Middle frontal gyrus (tissue), 1 donor: ENCODE results near the gene PXDN.

Experiments
- DNase-seq: peaks from one replicate; pipeline ENCODE4 v3.0.0-alpha.2; 2015; ENCODE audit warnings: low spot score; ENCODE audit errors: extremely low spot score

The PXDN gene

DNA sequence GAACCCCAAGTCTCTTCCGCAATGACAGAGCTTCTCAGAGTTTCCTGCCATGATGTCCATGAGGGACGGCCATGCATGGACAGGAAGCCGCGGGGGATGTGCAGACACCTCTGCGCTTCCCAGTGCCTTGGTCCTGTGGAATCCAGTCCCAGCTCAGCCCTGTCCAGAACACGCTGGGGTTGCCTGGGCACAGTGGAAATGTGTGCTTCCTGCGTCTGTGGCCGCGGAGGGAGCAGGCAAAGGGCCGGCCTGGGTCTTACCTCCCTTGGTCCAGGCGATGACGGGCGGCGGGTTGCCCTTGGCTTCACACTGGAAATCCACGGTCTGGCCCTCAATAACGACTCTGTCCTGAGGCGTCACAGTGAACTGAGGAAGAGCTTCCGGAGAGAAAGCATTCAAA, 79.6 kb downstream of the PXDN start:
- DNase-seq = no peak

DNA sequence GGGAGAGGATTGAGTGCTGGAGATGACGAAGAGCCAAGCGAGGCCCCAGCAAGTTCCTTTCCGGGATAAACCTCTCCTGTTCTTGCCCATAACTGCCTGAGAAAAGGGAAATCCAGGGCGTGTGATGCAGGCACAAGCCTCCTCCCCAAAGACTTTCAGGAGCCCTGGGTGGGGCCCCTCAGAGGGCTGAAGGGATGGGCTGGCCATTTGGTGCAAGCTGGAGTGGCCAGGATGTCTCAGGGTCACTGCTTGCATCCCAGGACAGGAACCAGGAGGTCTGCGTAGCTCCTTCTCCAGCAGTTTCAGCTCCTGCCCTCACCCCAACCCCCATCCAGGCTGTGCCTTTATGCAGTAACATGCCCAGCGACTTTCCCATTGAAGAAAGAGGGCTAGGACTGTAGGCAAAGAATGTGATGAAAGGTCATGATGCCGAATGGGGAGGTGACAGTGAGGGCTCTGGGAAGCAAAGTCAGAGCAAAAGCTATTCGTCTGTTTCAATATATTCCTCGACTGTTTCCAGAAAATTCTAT, 80.2 kb downstream of the PXDN start:
- DNase-seq = no peak

DNA sequence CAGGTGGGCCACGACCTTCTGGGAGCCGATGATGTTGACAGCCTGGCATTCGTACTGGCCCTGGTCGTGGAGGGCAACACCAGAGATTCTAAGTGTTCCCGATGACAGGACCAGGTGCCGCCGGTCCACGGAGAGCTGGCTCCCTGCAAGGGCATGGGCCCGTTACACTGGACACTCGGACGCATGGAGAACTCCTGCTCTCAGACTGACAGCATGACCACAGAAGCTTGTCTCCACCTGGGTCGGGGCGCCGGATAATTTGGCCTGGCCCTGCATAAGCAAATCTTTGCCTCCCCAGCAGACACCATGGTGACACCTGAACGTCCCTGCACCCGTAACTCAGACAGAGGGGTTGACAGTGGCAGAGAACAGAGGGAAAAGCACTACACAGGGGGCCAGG, 80.7 kb downstream of the PXDN start:
- no peak for DNase-seq

DNA sequence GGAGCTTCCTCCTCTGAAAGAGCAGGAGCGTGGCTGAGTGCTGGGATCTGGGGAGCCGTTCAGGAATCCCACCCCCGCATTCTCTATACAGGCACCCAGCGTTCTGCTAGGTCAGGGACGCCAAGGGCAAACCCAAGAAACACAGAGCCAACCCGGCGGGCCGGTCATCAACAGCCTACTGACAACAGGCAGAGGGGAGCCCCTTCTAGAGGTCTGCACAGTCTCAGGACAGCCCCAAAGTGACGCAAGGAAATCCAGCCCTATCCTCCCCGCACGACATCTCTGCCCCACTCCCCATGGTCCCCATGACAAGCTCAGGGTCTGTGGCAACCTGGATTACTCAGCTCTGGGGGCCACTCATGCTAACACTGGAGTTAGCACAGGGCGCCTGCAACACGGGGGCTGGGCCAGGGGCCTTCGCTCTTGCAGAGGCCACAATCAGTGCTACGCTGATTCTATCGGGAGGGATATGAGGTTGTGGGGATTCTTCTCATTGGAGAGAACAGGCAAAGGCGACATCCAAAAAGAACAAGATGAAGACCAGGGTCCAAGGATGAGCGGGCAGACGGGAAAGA, 81.6 kb downstream of the PXDN start:
- DNase-seq = no peak

DNA sequence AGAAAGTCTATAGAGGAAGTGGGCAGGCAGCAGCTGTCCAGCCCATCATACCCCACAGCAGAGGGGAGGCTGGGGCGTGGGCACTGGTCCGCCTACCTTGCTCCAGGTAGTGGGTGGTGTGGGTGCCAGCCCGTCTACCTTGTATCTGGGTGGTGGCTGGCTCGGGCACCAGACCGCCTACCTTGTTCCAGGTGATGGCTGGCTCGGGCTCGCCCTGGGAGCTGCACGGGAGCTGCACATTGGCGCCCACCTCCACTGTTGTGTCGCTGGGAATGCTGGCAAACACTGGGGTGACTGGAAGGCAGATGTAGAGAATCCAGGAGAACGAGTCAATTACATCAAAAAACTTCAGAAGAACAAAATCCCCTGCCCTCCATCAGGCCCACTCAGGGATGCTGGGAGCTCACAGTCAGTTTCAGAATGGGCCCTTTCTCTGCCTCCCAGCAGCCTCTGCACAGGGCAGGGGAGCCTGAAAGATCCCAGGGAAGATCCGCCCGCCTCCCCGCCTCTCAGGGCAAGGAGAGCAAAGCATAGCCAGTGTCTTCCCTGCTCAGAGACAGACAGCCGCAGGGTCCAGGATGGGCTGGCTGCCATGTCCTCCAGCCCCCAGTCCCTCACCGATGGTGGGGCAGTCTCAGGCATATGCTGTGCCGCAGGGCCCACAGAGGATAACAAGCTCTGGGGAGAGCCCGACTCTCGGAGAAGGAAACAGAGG, 82.3 kb downstream of the PXDN start:
- no peak for DNase-seq

DNA sequence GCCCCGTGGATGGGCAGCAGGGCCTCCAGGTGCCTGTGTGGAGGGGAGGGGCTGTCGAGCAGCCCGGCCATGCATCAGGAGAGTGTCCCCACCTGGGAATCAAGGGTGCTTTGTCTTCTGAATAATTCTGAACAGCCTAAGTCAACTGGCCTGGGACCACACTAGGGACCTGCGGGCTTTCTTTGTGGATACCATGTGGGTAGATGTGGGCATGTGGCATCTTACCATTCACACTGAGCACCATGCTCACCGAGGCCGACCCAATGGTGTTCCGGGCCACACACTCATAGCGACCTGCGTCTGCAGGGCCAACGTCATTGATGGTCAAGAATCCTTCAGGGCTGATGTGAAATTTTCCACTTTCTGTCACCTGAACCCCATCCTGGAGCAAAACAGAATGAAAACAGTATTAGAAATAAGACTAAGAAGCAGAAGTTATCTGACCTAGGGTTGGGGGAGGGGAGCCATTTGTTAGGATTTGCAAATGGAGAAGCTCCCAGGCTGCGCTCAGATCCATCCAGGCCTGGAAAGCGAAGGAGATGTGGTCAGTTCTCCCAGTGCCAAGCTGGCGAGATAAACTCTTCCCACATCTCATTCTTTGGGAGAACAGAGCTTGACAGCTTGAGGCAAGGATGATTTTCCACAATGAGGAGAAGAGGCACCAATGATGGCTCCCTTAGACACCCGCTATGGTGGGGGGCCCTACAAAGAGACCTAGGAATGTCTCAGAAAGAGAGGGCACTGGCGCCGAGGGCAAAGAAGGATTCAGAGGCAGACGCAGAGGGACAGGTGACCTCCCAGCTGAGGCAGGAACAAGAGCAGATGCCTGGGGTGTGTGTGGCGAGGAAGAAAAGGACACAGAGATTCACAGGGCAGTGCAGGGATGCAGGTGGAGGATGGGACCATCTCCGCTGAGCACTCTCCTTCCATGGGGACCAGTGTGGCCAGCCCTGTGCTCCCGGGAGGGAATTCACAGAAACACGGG, 83.4 kb downstream of the PXDN start:
- no peak for DNase-seq

DNA sequence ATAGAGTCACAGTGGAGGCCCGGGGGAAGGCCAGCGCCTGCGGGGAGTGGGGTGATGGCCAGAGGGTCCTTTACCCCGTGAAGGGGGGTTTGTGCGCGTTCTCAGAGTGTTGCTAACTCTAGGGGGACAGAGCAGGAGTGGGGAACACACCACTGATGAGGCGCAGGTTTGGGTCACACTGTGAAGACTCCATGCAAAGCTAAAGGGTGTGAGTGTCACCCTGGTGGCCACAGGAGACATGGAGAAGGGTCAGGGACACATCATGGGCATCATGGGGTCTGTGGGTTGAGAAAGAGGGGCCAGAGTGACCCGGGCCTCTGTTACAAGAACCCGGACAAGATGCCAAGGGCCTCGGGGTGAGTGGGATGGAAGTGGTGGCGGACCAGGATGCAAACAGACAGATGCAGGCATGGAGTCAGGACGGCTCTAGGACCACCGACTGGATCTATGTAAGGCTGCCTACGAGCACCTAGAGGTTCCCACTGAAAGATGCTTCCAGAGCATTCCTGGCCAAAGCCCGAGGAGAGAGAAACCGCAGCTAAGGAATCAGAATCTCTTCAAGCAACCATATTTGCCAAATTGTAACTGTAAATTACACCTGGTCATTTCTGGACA, 84.3 kb downstream of the PXDN start:
- no peak for DNase-seq

DNA sequence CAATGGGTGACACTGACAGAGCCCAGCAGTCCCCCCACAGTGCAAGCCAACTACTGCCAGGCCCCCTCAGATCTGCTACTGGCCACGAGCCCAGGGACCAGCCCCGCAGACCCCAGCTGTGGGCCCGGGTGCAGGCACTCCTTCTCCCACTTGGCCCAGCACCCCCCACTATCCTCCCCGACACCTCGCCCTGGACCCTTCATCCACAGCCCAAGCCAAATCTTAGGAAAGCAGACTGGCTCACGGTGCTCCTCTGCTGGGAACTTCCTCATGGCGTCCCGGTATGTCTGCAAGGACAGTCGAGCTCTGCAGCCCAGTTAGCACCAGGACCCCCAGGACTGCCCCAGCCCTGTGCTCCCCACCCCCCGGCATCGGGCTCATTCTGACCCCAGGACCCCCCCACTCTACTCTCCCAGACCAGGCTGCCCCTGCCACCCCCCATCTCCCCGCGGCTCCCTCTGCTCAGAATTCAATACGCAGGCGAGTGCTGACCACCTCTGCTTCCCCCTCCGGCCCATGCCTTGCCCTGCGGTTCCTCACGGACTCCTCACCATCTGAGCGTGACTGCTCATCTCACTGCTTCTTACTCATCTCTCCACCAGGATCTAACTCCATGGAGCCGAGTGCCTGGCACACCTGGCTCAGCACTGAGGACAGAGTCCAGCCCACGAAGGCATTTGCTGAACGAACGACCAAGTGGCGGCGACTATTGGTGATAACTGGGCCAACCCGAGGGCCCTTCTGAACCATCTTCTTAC, 85.7 kb downstream of the PXDN start:
- no peak for DNase-seq

DNA sequence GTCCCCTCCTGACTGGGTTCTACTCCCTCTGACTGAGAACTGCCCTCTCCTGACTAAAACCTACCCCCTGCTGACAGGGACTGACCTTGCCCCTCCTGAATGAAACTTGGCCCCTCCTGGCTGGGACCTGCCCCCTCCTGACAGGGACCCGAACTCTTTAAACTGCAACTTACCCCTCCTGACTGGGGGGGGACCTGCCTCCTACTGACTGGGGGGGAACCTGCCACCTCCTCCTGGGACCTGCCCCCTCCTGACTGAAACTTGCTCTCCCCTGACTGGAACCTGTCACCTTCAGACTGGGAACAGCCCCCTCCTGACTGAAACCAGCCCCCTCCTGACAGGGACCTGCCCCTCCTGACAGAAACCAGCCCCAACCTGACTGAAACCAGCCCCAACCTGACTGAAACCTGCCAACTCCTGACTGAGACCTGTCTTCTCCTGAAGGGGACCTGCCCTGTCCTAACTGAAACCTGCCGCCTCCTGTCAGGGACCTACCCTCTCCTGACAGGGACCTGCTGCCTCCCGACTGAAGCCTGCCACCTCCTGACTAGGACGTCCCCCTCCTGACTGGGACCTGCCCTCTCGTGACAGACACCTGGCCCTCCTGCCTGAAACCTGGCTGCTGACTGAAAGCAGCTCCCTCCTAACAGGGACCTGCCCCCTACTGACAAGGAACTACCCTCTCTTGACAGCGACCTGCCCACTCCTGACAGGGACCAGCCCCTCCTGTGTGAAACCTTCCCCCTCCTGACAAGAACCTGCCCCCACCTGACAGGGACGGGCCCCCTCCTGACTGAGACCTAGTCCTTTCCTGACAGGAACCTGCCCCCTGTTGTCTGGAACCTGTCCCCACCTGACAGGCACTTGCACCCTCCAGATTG, 87.1 kb downstream of the PXDN start:
- DNase-seq = no peak

DNA sequence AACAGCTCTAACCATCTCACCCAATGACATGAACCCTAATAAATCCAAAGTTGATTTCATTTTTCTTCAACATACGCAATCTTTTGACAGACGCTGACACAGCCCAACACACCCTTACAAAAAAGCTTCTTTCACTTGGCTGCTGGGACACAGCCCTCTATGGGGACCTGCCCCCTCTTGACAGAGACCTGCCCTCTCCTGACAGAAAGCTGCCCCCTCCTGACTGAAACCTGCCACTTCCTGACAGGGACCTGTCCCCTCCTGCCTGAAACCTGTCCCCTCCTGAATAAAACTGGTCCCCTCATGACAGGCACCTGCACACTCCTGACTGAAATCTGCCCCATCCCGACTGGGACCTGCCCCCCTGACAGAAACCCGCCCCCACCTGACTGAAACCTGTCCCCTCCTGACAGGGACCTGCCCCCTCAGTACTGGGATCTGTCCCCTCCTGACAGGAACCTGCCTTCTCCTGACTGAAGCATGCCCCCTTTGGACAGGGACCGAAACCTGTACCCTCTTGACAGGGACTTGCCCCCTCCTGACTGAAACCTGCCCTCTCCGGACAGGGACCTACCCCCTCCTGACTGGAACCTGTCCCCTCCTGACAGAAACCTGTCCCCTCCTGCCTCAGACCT, 87.9 kb downstream of the PXDN start:
- no peak for DNase-seq

DNA sequence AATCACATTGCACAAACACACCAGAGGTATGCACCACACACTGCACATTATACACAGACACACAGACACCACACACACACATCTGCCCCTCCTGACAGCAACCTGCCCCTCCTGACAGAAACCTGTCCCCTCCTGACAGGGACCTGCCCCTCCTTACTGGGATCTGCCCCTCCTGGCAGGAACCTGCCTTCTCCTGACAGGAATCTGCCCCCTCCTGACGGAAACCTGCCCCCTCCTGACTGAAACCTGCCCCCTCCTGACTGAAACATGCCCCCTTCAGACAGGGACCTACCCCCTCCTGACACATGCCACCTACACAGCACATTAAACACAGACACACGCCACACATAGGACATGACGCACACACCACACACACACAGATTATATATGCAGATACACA, 88.9 kb downstream of the PXDN start:
- no peak for DNase-seq

DNA sequence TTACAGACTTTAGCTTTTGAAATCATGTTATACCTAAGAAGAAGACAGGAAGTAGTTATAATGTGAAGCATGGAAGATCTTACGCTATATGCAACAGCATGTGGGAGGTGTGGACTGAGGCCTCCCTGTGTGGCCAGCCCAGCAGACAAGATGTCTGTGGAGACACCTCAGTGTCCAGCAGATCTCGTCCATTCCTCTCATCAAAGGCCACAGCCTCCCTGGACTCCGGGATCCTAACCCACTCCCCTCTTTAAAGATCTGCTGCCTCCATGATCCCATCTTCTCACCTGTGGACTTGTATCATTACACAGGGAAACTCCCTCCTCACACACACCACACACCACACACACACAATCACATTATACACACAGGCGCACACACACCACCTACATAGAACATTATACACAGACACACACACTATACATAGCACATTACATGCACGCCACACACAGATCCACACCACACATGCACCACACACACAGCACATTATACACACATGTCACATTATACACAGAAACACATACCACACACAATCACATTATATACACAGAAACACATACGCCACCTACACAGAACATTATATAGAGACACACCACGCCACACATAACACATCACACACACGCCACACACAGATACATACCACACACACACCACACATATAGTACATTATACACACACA, 89.5 kb downstream of the PXDN start:
- no peak for DNase-seq

DNA sequence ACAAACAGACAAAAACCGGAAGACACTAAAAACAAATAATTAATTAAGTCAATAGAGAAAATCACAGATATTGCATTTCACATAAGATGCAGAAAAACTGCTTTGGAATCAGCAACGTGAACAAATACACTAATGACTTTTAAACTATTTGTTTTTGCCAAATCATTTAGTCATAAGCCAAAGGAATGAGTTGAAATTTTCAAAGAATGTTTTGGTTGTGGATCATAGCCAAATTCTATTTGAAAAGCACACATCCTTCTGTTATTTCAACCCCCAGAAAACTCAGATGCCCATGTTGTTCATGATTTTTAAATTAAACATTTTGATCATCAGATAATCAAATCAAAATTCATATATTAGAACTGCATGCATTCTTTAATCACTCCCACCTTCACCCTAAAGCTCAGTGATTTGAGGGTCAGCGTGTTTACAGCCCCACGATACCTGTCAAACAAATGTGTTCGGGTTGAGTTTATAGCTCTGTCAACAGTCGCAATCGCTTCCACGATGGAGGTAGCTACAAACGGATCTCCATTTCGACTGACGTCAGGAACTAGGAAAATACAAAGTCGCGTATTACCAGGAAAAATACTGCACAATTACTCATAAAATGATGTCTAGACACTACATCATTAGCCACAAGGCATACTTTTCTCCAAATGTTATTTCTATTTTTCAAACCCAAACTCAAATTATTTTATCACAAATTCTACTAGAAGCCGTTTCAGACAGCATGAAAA, 90.2 kb downstream of the PXDN start:
- no peak for DNase-seq

DNA sequence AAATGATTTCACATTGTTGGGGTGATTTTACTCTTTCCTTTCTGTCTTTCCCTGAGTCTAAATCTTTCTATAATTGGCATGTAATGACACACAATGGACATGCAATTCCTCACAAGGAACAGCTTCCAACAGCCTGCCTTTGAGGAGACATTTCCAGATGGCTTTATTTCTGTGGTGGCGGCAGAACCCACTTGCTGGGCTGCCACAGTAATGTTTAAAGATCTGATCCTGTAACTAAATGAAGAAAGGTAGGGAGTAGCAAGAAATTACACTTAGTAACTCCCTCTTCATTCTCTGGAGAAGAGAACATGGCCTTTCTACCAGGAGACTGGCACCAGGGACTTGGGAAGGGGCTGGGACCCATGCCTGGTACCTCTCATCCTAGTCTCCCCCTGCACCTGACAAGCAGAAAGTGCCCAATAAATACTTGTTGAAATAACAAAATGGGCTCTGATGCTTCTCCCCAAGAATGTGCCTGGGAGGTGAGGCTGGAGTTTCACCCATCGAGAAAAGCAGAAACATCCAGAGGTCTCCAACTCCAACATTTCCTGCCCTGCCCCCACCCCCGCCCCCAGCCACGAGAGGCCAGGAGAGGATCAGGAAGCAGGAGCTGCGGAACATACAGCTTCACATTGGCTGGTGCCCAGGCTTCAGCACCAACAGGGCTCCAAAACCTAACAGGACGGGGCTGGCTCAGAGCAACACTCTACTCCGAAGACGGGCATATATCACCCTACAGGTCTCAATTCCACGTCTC, 92.1 kb downstream of the PXDN start:
- no peak for DNase-seq

DNA sequence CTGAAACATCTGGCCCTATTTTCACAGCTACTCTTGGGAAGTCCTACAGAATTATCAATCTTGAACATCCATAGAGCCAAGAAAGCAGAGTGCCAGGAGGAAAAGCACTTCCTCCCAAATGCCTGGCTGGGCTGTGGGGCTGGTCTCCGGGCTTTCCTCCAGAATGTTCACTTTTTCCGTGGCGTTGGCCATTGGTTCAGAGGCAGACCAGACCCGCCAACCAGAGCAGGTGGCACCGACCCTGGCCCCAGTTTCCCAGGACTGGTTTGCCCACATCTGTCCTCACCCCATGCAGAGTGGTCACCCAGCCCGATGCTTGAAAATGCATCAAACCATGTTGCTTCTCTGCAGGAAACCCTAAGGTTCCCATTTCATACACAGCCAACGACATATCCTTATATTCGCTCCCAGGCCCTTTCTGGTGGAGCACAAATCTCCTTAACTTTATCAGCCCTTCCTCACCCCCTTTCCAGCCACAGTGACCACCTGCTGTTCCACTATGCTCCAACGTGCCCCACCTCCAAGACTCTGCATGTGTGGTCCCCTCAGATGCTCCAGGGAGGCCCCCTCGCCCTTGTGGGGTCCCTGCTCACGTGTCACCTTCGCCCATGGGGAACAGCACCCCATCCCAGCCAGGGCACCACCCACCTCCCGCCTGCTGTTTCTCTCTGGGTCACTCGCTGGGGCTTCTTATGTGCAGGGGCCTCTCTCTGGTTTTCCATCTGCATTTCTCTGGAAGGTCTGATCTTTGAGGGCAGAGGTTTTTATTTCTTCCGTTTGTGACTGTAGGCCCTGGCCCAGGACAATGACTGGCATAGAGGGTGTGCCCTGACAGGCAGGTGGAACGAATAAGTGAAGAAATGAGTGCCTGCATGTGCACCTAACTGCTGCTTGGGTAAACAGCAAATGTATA, 92.9 kb downstream of the PXDN start:
- no peak for DNase-seq
